GM12878 (cell line): ENCODE results near the gene TMEM94. TPM values are rescaled to one million over a fixed set of nuclear protein-coding genes. Genes with fewer than 3 reads are reported as not detected.

Experiments used
- ATAC-seq: fragments of 200-7000 bp; cut with Tn5 transposase; 3 replicates; pipeline ENCODE4 v1.9.1; 2020; ENCODE audit warnings: mild to moderate bottlenecking, moderate library complexity
- BruUV-seq: library from RNA; stranded (reverse); fragments of 400-500 nt; replicated peaks from 2 replicates; lab custom pipeline; 2021; lab: Mats Ljungman, UMichigan
- CTCF ChIA-PET: fragments of 300-600 bp; sonication (Branson Sonifier 250); formaldehyde crosslinking; extraction: SDS; loops from one replicate; lab custom pipeline; 2021; ENCODE audit warnings: inconsistent platforms; lab: Yijun Ruan, JAX
- POLR2A ChIA-PET: fragments of 350-600 bp; formaldehyde crosslinking; extraction: SDS; loops from one replicate; lab custom pipeline; 2021; ENCODE audit warnings: inconsistent platforms; lab: Charles Lee
- RAD21 ChIA-PET: fragments of 300-600 bp; sonication (Branson Sonifier 250); formaldehyde crosslinking; loops from one replicate; lab custom pipeline; 2023; ENCODE audit warnings: antibody characterized with exemption; ENCODE audit not compliant: unreplicated experiment; lab: Charles Lee
- SMC1A ChIA-PET: fragments of 300-600 bp; sonication (Branson Sonifier 250); formaldehyde crosslinking; loops from one replicate; lab custom pipeline; 2023; ENCODE audit not compliant: unreplicated experiment, uncharacterized antibody; lab: Charles Lee
- DNase-seq: peaks from one replicate; pipeline ENCODE4 v3.0.0-alpha.2; 2011; ENCODE audit warnings: low read depth, low spot score
- FAIRE-seq: peaks from 3 replicates; lab custom pipeline; 2011; peaks lifted over from hg19 to GRCh38; lab: Jason Lieb, UNC
- H2AFZ ChIP-seq: 2 replicates; pipeline ENCODE4 v1.6.0; 2011; ENCODE audit warnings: low read depth, low read length, control low read depth; ENCODE audit not compliant: control insufficient read depth
- H3K27ac ChIP-seq: 2 replicates; pipeline ENCODE4 v1.5.1; 2011; ENCODE audit warnings: control low read depth; ENCODE audit not compliant: control insufficient read depth, insufficient read depth
- H3K27me3 ChIP-seq, 2 experiments: replicated peaks in 1 of 2; 2 replicates each; pipeline versions ENCODE4 v1.6.0 to v1.6.1; 2011; ENCODE audit warnings: low read length in 1 of 2; ENCODE audit not compliant: control insufficient read depth in 2 of 2, insufficient read depth in 2 of 2
- H3K36me3 ChIP-seq, 2 experiments: 2 replicates each; pipeline ENCODE4 v1.5.1; 2011; ENCODE audit warnings: low read length in 1 of 2; ENCODE audit not compliant: control insufficient read depth in 2 of 2, insufficient read depth in 2 of 2
- H3K4me1 ChIP-seq: 2 replicates; pipeline ENCODE4 v1.6.1; 2011; ENCODE audit warnings: mild to moderate bottlenecking, low read length, moderate library complexity, mixed read lengths; ENCODE audit not compliant: control insufficient read depth, insufficient read depth
- H3K4me2 ChIP-seq: 2 replicates; pipeline ENCODE4 v1.6.0; 2011; ENCODE audit warnings: control low read depth; ENCODE audit not compliant: control insufficient read depth, insufficient read depth
- H3K4me3 ChIP-seq: fragments of 200-600 bp; sonication (generic); 2 replicates; pipeline ENCODE4 v1.5.1; 2016
- H3K79me2 ChIP-seq: 2 replicates; pipeline ENCODE4 v1.6.0; 2011; ENCODE audit warnings: low read length; ENCODE audit not compliant: control insufficient read depth, insufficient read depth
- H3K9ac ChIP-seq: 2 replicates; pipeline ENCODE4 v1.8.0; 2011; ENCODE audit warnings: low read length, control low read depth, mixed read lengths; ENCODE audit not compliant: control insufficient read depth, insufficient read depth
- H3K9me3 ChIP-seq: replicated peaks from 3 replicates; pipeline ENCODE4 v1.5.1; 2011; ENCODE audit warnings: mild to moderate bottlenecking, low read length; ENCODE audit not compliant: control insufficient read depth, insufficient read depth
- H4K20me1 ChIP-seq: 2 replicates; pipeline ENCODE4 v1.6.0; 2011; ENCODE audit not compliant: control insufficient read depth, insufficient read depth
- CUX1 ChIP-seq: IDR thresholded peaks from 2 replicates; pipeline ENCODE4 v1.6.1; 2012; ENCODE audit warnings: improper control_type of control experiment, low read depth, low read length; ENCODE audit not compliant: insufficient replicate concordance
- DPF2 ChIP-seq: fragments of 450-650 bp; IDR thresholded peaks from 2 replicates; pipeline ENCODE4 v1.6.1; 2017; ENCODE audit warnings: mild to moderate bottlenecking
- ETV6 ChIP-seq, 2 experiments: fragments of 450-650 bp in 1 of 2; IDR thresholded peaks in 1 of 2; conservative IDR thresholded peaks in 1 of 2; 2 replicates each; pipeline ENCODE4 v1.6.1; 2014; ENCODE audit warnings: antibody characterized with exemption in 1 of 2, borderline replicate concordance in 1 of 2, low read depth in 1 of 2, mild to moderate bottlenecking in 1 of 2, moderate library complexity in 1 of 2
- NKRF ChIP-seq: fragments of 450-650 bp; conservative IDR thresholded peaks from 2 replicates; pipeline ENCODE4 v1.6.1; 2017; ENCODE audit warnings: mild to moderate bottlenecking, moderate library complexity
- RAD51 ChIP-seq: fragments of 450-650 bp; IDR thresholded peaks from 2 replicates; pipeline ENCODE4 v1.6.1; 2016; ENCODE audit warnings: moderate library complexity, mild to moderate bottlenecking, inconsistent platforms
- SIX5 ChIP-seq: IDR thresholded peaks from 2 replicates; pipeline ENCODE4 v1.6.1; 2011; ENCODE audit warnings: mild to moderate bottlenecking, low read depth, low read length, moderate library complexity; ENCODE audit not compliant: severe bottlenecking
- SUPT20H ChIP-seq: IDR thresholded peaks from 2 replicates; pipeline ENCODE4 v1.6.1; 2011; ENCODE audit warnings: low read depth, mild to moderate bottlenecking, low read length, moderate library complexity, borderline replicate concordance; ENCODE audit not compliant: control insufficient read depth
- USF1 ChIP-seq: IDR thresholded peaks from 2 replicates; pipeline ENCODE4 v1.6.1; 2011; ENCODE audit warnings: borderline replicate concordance, low read depth, mild to moderate bottlenecking, moderate library complexity, mixed read lengths, low read length; ENCODE audit not compliant: insufficient read depth; ENCODE audit errors: extremely low read length
- YY1 ChIP-seq: IDR thresholded peaks from 2 replicates; pipeline ENCODE4 v1.6.1; 2011; ENCODE audit warnings: low read depth, mild to moderate bottlenecking, low read length
- ZNF24 ChIP-seq: fragments of 450-650 bp; IDR thresholded peaks from 2 replicates; pipeline ENCODE4 v1.6.1; 2017; ENCODE audit warnings: antibody characterized with exemption, mild to moderate bottlenecking
- WGBS: methylation state at CpG from one replicate; pipeline ENCODE4 v1.1.6; 2016; ENCODE audit warnings: low lambda C conversion rate; ENCODE audit not compliant: insufficient replicate concordance, insufficient coverage; ENCODE audit errors: missing lambda C conversion rate; 5-methylcytosine and 5-hydroxymethylcytosine counted together
- in situ Hi-C: fragments of 300-500 bp; cut with MboI; formaldehyde crosslinking; loops from 9 replicates; pipeline ENCODE4 v1.14.3; 2018; ENCODE audit warnings: mixed read lengths
- intact Hi-C: fragments of 100-400 bp; cut with micrococcal nuclease; formaldehyde crosslinking; loops from one replicate; pipeline ENCODE4 v1.14.2; 2022; ENCODE audit not compliant: unreplicated experiment
- polyA plus RNA-seq, 11 experiments: library from polyadenylated mRNA; depleted of rRNA in 4 of 11; unstranded in 6 of 11; stranded (reverse) in 5 of 11; fragments of >200 nt; fragmentation: Nextera tagmentation in 4 of 11; fragmentation: Illumina TruSeq in 1 of 11; extraction: Ambion mirVana in 4 of 11; extraction: Trizol in 1 of 11; gene quantifications; 1 replicate in 1 of 11; 2 replicates in 10 of 11; pipeline versions ENCODE4 v1.2.1 to v1.2.3, GENCODE V29; 2011 to 2016; ENCODE audit warnings: inconsistent platforms in 2 of 11, missing spikeins in 2 of 11, low read depth in 1 of 11
- total RNA-seq, 4 experiments: library from RNA; depleted of rRNA in 3 of 4; stranded (reverse); fragments of >200 nt in 3 of 4; fragmentation: Illumina TruSeq in 1 of 4; extraction: Trizol in 1 of 4; gene quantifications; 2 replicates each; pipeline versions ENCODE4 v1.2.1 to v1.2.3, GENCODE V29; 2013 to 2021
- TF ChIP-seq, protein P1 (sequence below): fragments of 450-650 bp; formaldehyde crosslinking; IDR thresholded peaks from 2 replicates; pipeline ENCODE4 v1.5.0; 2022; ENCODE audit warnings: mild to moderate bottlenecking, missing genetic modification characterization

TMEM94 gene
- total and polyA plus RNA-seq, 10 of the 15 experiments (the other 5 are each of a cell fraction or from before 2014, with no cell fraction given) = 0.31 to 70.7 (median 24.4) TPM

- no peak for FAIRE-seq
- DNase-seq = no peak
- intact Hi-C loops = no loop called here
- ATAC-seq = peak; percentile 32; the same call in 1 of the 3 replicates
- ChIA-PET RAD21 (no interaction called here), CTCF (interaction anchor here (0.7 to 1.5 kb wide), 4 partner anchors 11 to 96 kb away, joined by 3 to 6 read pairs (median 4); partner anchors contain the start of gene TSEN54), SMC1A (interaction anchor here (1.4 kb wide), 1 partner anchor 76 kb away, joined by 5 read pairs; no protein-coding TSS in a partner anchor), POLR2A (no interaction called here)
- H3K4me2 ChIP-seq = no peak overlapping the region
- no peaks in the 10 kb centered on the region for H3K4me1 ChIP-seq
- no peak overlapping the region for H3K27ac ChIP-seq
- no TSS peak for BruUV-seq
- WGBS = 70% methylated on average over 4 of the region's 4 CpGs
- no peak overlapping the region for H3K4me3 ChIP-seq
- H3K79me2 ChIP-seq = no peaks in the 10 kb centered on the region
- H3K9me3 ChIP-seq = no peaks in the 10 kb centered on the region
- H2AFZ ChIP-seq = no peak overlapping the region
- no peak overlapping the region for H3K9ac ChIP-seq
- in situ Hi-C loops = no loop called here
- no peaks in the 10 kb centered on the region for H4K20me1 ChIP-seq
- no peaks in the 10 kb centered on the region for H3K27me3 ChIP-seq
- no peaks in the 10 kb centered on the region; a peak in 1 of 4 replicates for H3K36me3 ChIP-seq
- TF ChIP-seq SIX5 = no peak
- no peak for TF ChIP-seq ETV6 (conservative IDR thresholded peaks at IDR 0.05 in 1 of 2, IDR thresholded peaks at IDR 0.05 in 1 of 2; ENCODE audit: borderline replicate concordance in 1 of 2, low read depth in 1 of 2)
- no peak for TF ChIP-seq DPF2
- no peak for TF ChIP-seq RAD51
- no peak for TF ChIP-seq SUPT20H
- no peak for TF ChIP-seq YY1
- TF ChIP-seq, protein P1, sequence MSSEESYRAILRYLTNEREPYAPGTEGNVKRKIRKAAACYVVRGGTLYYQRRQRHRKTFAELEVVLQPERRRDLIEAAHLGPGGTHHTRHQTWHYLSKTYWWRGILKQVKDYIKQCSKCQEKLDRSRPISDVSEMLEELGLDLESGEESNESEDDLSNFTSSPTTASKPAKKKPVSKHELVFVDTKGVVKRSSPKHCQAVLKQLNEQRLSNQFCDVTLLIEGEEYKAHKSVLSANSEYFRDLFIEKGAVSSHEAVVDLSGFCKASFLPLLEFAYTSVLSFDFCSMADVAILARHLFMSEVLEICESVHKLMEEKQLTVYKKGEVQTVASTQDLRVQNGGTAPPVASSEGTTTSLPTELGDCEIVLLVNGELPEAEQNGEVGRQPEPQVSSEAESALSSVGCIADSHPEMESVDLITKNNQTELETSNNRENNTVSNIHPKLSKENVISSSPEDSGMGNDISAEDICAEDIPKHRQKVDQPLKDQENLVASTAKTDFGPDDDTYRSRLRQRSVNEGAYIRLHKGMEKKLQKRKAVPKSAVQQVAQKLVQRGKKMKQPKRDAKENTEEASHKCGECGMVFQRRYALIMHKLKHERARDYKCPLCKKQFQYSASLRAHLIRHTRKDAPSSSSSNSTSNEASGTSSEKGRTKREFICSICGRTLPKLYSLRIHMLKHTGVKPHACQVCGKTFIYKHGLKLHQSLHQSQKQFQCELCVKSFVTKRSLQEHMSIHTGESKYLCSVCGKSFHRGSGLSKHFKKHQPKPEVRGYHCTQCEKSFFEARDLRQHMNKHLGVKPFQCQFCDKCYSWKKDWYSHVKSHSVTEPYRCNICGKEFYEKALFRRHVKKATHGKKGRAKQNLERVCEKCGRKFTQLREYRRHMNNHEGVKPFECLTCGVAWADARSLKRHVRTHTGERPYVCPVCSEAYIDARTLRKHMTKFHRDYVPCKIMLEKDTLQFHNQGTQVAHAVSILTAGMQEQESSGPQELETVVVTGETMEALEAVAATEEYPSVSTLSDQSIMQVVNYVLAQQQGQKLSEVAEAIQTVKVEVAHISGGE (CRISPR knock-in tag) = no peak
- no peak for TF ChIP-seq USF1
- no peak for TF ChIP-seq CUX1
- TF ChIP-seq NKRF = no peak
- no peak for TF ChIP-seq ZNF24
Measured at GRCh38 chr17:75505152-75505409, 48.6 kb downstream of the TMEM94 start.
